ENCODE results near the gene ZRANB3. TPM values are rescaled to one million over a fixed set of nuclear protein-coding genes. Genes with fewer than 3 reads are reported as not detected.

ZRANB3 gene
- total RNA-seq, 1 experiment from 2014 or later, result 11.3 TPM

- TF ChIP-seq CTCF (conservative IDR thresholded peaks at IDR 0.05), result no peak
- no peak for TF ChIP-seq EZH2 (IDR thresholded peaks at IDR 0.05; ENCODE audit: low read depth)
- no peaks in the 10 kb centered on the region for H3K27me3 ChIP-seq (ENCODE audit: insufficient read depth, low read depth)
- intact Hi-C loops (cut with micrococcal nuclease; ENCODE audit: unreplicated experiment), result no loop called here
- ChIA-PET POLR2A (ENCODE audit: unreplicated experiment) (no interaction called here), CTCF (no interaction called here)
- no peak overlapping the region for H3K4me3 ChIP-seq
- no peaks in the 10 kb centered on the region for H3K79me2 ChIP-seq (ENCODE audit: low read depth)
- H4K20me1 ChIP-seq (ENCODE audit: insufficient read depth), result no peaks in the 10 kb centered on the region
- no peaks in the 10 kb centered on the region for H3K9me3 ChIP-seq (ENCODE audit: insufficient read depth, low read depth)
- no peak overlapping the region for H2AFZ ChIP-seq
- no TSS peak for BruUV-seq (replicated peaks)
- H3K36me3 ChIP-seq (ENCODE audit: low read depth), result no peaks in the 10 kb centered on the region
- H3K9me2 ChIP-seq (ENCODE audit: insufficient read depth), result no peaks in the 10 kb centered on the region
- H3F3A ChIP-seq (ENCODE audit: insufficient read depth, low read depth), result no peaks in the 10 kb centered on the region
- no peak overlapping the region for H3K27ac ChIP-seq
- H3K4me1 ChIP-seq (replicated peaks; ENCODE audit: insufficient read depth), result peaks cover 12% of the 10 kb centered on the region
- no peak for DNase-seq
- H3K4me2 ChIP-seq, result no peak overlapping the region
Measured at GRCh38 chr2:135259123-135259522, 271.9 kb downstream of the ZRANB3 start.

- H3K4me1 ChIP-seq (replicated peaks; ENCODE audit: insufficient read depth), result peaks cover 12% of the 10 kb centered on the region
- no peaks in the 10 kb centered on the region for H3K9me2 ChIP-seq (ENCODE audit: insufficient read depth)
- H3K4me3 ChIP-seq, result no peak overlapping the region
- H4K20me1 ChIP-seq (ENCODE audit: insufficient read depth), result no peaks in the 10 kb centered on the region
- H3F3A ChIP-seq (ENCODE audit: insufficient read depth, low read depth), result no peaks in the 10 kb centered on the region
- H3K27me3 ChIP-seq (ENCODE audit: insufficient read depth, low read depth), result no peaks in the 10 kb centered on the region
- POLR2A ChIA-PET (ENCODE audit: unreplicated experiment), result no interaction called here
- H3K36me3 ChIP-seq (ENCODE audit: low read depth), result no peaks in the 10 kb centered on the region
- no peak overlapping the region for H3K27ac ChIP-seq
- no peaks in the 10 kb centered on the region for H3K79me2 ChIP-seq (ENCODE audit: low read depth)
- H2AFZ ChIP-seq, result no peak overlapping the region
- no peak for DNase-seq
- no TSS peak for BruUV-seq (replicated peaks)
- intact Hi-C loops (cut with micrococcal nuclease; ENCODE audit: unreplicated experiment), result no loop called here
- no peak overlapping the region for H3K4me2 ChIP-seq
- TF ChIP-seq CTCF (conservative IDR thresholded peaks at IDR 0.05) (no peak), EZH2 (IDR thresholded peaks at IDR 0.05; ENCODE audit: low read depth) (no peak)
- no peaks in the 10 kb centered on the region for H3K9me3 ChIP-seq (ENCODE audit: insufficient read depth, low read depth)
- CTCF ChIA-PET, result no interaction called here
Measured at GRCh38 chr2:135258193-135258592, 272.8 kb downstream of the ZRANB3 start.

GRCh38 chr2:135257383-135258090 is 273.5 kb downstream of the ZRANB3 start:
- POLR2A ChIA-PET (ENCODE audit: unreplicated experiment), result no interaction called here
- TF ChIP-seq CTCF (conservative IDR thresholded peaks at IDR 0.05), result no peak
- no peak for TF ChIP-seq EZH2 (IDR thresholded peaks at IDR 0.05; ENCODE audit: low read depth)

More at GRCh38 chr2:135257383-135258090, 273.5 kb downstream of the ZRANB3 start:
- H3K4me2 ChIP-seq, result 0 out of 2 replicates have a peak overlapping the region, but pooled peaks have one; percentile 39
- no peak overlapping the region for H2AFZ ChIP-seq
- peaks cover 12% of the 10 kb centered on the region for H3K4me1 ChIP-seq (replicated peaks; ENCODE audit: insufficient read depth)
- intact Hi-C loops (cut with micrococcal nuclease; ENCODE audit: unreplicated experiment), result no loop called here
- no peaks in the 10 kb centered on the region for H3K27me3 ChIP-seq (ENCODE audit: insufficient read depth, low read depth)
- no peak for DNase-seq
- peak overlapping the region; percentile 20 for H3K27ac ChIP-seq
- BruUV-seq (replicated peaks), result no TSS peak
- H3K36me3 ChIP-seq (ENCODE audit: low read depth), result no peaks in the 10 kb centered on the region
- no peaks in the 10 kb centered on the region for H3K79me2 ChIP-seq (ENCODE audit: low read depth)
- H3K9me3 ChIP-seq (ENCODE audit: insufficient read depth, low read depth), result no peaks in the 10 kb centered on the region
- no peaks in the 10 kb centered on the region for H3K9me2 ChIP-seq (ENCODE audit: insufficient read depth)
- no peaks in the 10 kb centered on the region for H3F3A ChIP-seq (ENCODE audit: insufficient read depth, low read depth)
- CTCF ChIA-PET, result no interaction called here
- no peak overlapping the region for H3K4me3 ChIP-seq
- H4K20me1 ChIP-seq (ENCODE audit: insufficient read depth), result no peaks in the 10 kb centered on the region
